Endothelial cell of umbilical vein (primary cell): Measurements from ENCODE around the gene YDJC. TPM values are rescaled to one million over a fixed set of nuclear protein-coding genes. Genes with fewer than 3 reads are reported as not detected.

Experiments
- microRNA counts: library from miRNA; unstranded; fragments of <30 nt; microRNA quantifications from one replicate; lab custom pipeline; 2016
- microRNA-seq: library from miRNA; unstranded; fragments of <30 nt; microRNA quantifications from one replicate; pipeline ENCODE4 v1.2.0, GENCODE V29; 2021; ENCODE audit warnings: borderline number of aligned reads, borderline replicate concordance
- polyA plus RNA-seq, 4 experiments: library from polyadenylated mRNA; depleted of rRNA in 3 of 4; stranded (reverse) in 3 of 4; unstranded in 1 of 4; fragments of >200 nt; gene quantifications; 2 replicates each; pipeline versions ENCODE4 v1.2.1 to v1.2.3, GENCODE V29; 2011 to 2012; ENCODE audit warnings: missing spikeins in 1 of 4
- small RNA-seq: library from RNA; depleted of rRNA; stranded (forward); fragments of <200 nt; gene quantifications from one replicate; pipeline ENCODE3, GENCODE V24; 2012; ENCODE audit warnings: low replicate concordance, low read depth; ENCODE audit not compliant: insufficient read depth, insufficient read length
- total RNA-seq: library from RNA; stranded (reverse); gene quantifications from 2 replicates; pipeline ENCODE4 v1.2.3, GENCODE V29; 2021

YDJC gene
- total and polyA plus RNA-seq, 2 donors (not counting 3 experiments of a cell fraction or from before 2014, with no cell fraction given), result 27.2 to 29.9 TPM

MicroRNAs within 50 kb of the gene (microRNA counts, 767-probe panel; counts per million panel counts)
- 723 counts per million, percentile 96 among the panel's probes with 10 or more counts for microRNA hsa-miR-130b-3p (lab: Ali Mortazavi, UCI)
- microRNA hsa-miR-301b (lab: Ali Mortazavi, UCI), result 723 counts per million, percentile 96 among the panel's probes with 10 or more counts

Small RNA genes lying within 50 kb of the gene (microRNA-seq; reads per million reads assigned to microRNA genes)
- gene MIR130B (1,212 reads per million, percentile 83 among the genes with 10 or more reads in this experiment), gene MIR301B (7.7 reads per million, percentile 19 among the genes with 10 or more reads in this experiment)

Small RNA genes lying within 50 kb of the gene (small RNA-seq; reads per million reads assigned to genes)
- gene MIR301B, result 2.6 reads per million, percentile 12 among the genes with 10 or more reads in this experiment

Other genes with a start within 250 kb of the YDJC start
- gene RIMBP3B, start 246.3 kb downstream of the YDJC start, total RNA-seq, result 0.09 TPM in 1 of 2 replicates, not detected in the other
- not detected in 2 replicates for gene RIMBP3B, start 246.3 kb downstream of the YDJC start, polyA plus RNA-seq
- 4.9 TPM in 2 replicates for gene HIC2, start 212.7 kb downstream of the YDJC start, total RNA-seq
- gene HIC2, start 212.7 kb downstream of the YDJC start, polyA plus RNA-seq, result 1.9 and 2.0 TPM in 2 replicates
- 1.2 and 1.5 TPM in 2 replicates for gene TMEM191C, start 162.6 kb downstream of the YDJC start, total RNA-seq
- gene TMEM191C, start 162.6 kb downstream of the YDJC start, polyA plus RNA-seq, result 0.47 and 0.75 TPM in 2 replicates
- 0.09 TPM in 1 of 2 replicates, not detected in the other for gene RIMBP3C, start 78.6 kb downstream of the YDJC start, total RNA-seq
- 0.02 and 0.04 TPM in 2 replicates for gene RIMBP3C, start 78.6 kb downstream of the YDJC start, polyA plus RNA-seq
- 83.5 and 84.3 TPM in 2 replicates for gene UBE2L3, start 62.3 kb downstream of the YDJC start, total RNA-seq
- gene UBE2L3, start 62.3 kb downstream of the YDJC start, polyA plus RNA-seq, result 54.7 and 66.0 TPM in 2 replicates
- 0.33 and 0.53 TPM in 2 replicates for gene CCDC116, start 2.7 kb upstream of the YDJC start, total RNA-seq
- 0.18 and 0.21 TPM in 2 replicates for gene CCDC116, start 2.7 kb upstream of the YDJC start, polyA plus RNA-seq
- gene SDF2L1, start 12.3 kb upstream of the YDJC start, total RNA-seq, result 66.7 and 75.1 TPM in 2 replicates
- 79.5 and 111 TPM in 2 replicates for gene SDF2L1, start 12.3 kb upstream of the YDJC start, polyA plus RNA-seq
- gene PPIL2, start 36.0 kb upstream of the YDJC start, total RNA-seq, result 45.3 and 47.9 TPM in 2 replicates
- 49.7 and 50.2 TPM in 2 replicates for gene PPIL2, start 36.0 kb upstream of the YDJC start, polyA plus RNA-seq
- gene YPEL1, start 105.8 kb upstream of the YDJC start, total RNA-seq, result 6.2 and 6.5 TPM in 2 replicates
- 3.1 and 3.7 TPM in 2 replicates for gene YPEL1, start 105.8 kb upstream of the YDJC start, polyA plus RNA-seq
- gene MAPK1, start 237.6 kb upstream of the YDJC start, total RNA-seq, result 155 and 163 TPM in 2 replicates
- 48.3 and 50.9 TPM in 2 replicates for gene MAPK1, start 237.6 kb upstream of the YDJC start, polyA plus RNA-seq